ENCODE data around the gene EYS. TPM values are rescaled to one million over a fixed set of nuclear protein-coding genes. Genes with fewer than 3 reads are reported as not detected.
"Not testable (repeated sequence)": the region's sequence is repeated elsewhere in the genome, so short reads cannot be mapped to it uniquely, and the experiment has no call there.

EYS gene
- total RNA-seq, 1 experiment from 2014 or later, result not detected

- no peak for DNase-seq (ENCODE audit: low read depth in 1 of 2, low spot score in 2 of 2)
- H3K4me1 ChIP-seq (replicated peaks), result no peaks in the 10 kb centered on the region
- no peaks in the 10 kb centered on the region for H3K9me3 ChIP-seq (replicated peaks)
- no peaks in the 10 kb centered on the region for H3K36me3 ChIP-seq
- no peak overlapping the region for H3K4me3 ChIP-seq
- no peaks in the 10 kb centered on the region for H3K27me3 ChIP-seq (replicated peaks)
- H3K27ac ChIP-seq, result no peak overlapping the region
Observed at GRCh38 chr6:64050590-64050989, 1656.4 kb downstream of the EYS start.

- H3K36me3 ChIP-seq, result no peaks in the 10 kb centered on the region
- H3K9me3 ChIP-seq (replicated peaks), result no peaks in the 10 kb centered on the region
- no peak for DNase-seq (ENCODE audit: low read depth in 1 of 2, low spot score in 2 of 2)
- no peak overlapping the region for H3K4me3 ChIP-seq
- H3K4me1 ChIP-seq (replicated peaks), result no peaks in the 10 kb centered on the region
- H3K27me3 ChIP-seq (replicated peaks), result no peaks in the 10 kb centered on the region
- no peak overlapping the region for H3K27ac ChIP-seq
Observed at GRCh38 chr6:64049736-64050135, 1657.3 kb downstream of the EYS start.

GRCh38 chr6:64046746-64047208, 1660.2 kb downstream of the EYS start:
- Histone ChIP-seq H3K9me3 (replicated peaks) (no peaks in the 10 kb centered on the region), H3K27me3 (replicated peaks) (no peaks in the 10 kb centered on the region), H3K27ac (no peak overlapping the region), H3K36me3 (no peaks in the 10 kb centered on the region), H3K4me3 (no peak overlapping the region), H3K4me1 (replicated peaks) (no peaks in the 10 kb centered on the region)
- no peak for DNase-seq (ENCODE audit: low read depth in 1 of 2, low spot score in 2 of 2)

GRCh38 chr6:64041373-64041772, 1665.7 kb downstream of the EYS start:
- no peak for DNase-seq (ENCODE audit: low read depth in 1 of 2, low spot score in 2 of 2)
- Histone ChIP-seq H3K4me1 (replicated peaks) (no peaks in the 10 kb centered on the region), H3K4me3 (no peak overlapping the region), H3K27ac (no peak overlapping the region), H3K27me3 (replicated peaks) (no peaks in the 10 kb centered on the region), H3K9me3 (replicated peaks) (no peaks in the 10 kb centered on the region), H3K36me3 (no peaks in the 10 kb centered on the region)

GRCh38 chr6:64040113-64040512, 1666.9 kb downstream of the EYS start:
- Histone ChIP-seq H3K4me3 (no peak overlapping the region), H3K9me3 (replicated peaks) (no peaks in the 10 kb centered on the region), H3K27me3 (replicated peaks) (no peaks in the 10 kb centered on the region), H3K4me1 (replicated peaks) (no peaks in the 10 kb centered on the region), H3K36me3 (no peaks in the 10 kb centered on the region), H3K27ac (no peak overlapping the region)
- no peak for DNase-seq (ENCODE audit: low read depth in 1 of 2, low spot score in 2 of 2)

GRCh38 chr6:64037427-64037826, 1669.6 kb downstream of the EYS start:
- no peak for DNase-seq (ENCODE audit: low read depth in 1 of 2, low spot score in 2 of 2)
- H3K27ac ChIP-seq, result no peak overlapping the region
- H3K36me3 ChIP-seq, result no peaks in the 10 kb centered on the region
- H3K27me3 ChIP-seq (replicated peaks), result no peaks in the 10 kb centered on the region
- H3K4me3 ChIP-seq, result no peak overlapping the region
- H3K9me3 ChIP-seq (replicated peaks), result no peaks in the 10 kb centered on the region
- H3K4me1 ChIP-seq (replicated peaks), result no peaks in the 10 kb centered on the region

- DNase-seq (ENCODE audit: low read depth in 1 of 2, low spot score in 2 of 2), result no peak
- Histone ChIP-seq H3K36me3 (no peaks in the 10 kb centered on the region), H3K4me1 (replicated peaks) (no peaks in the 10 kb centered on the region), H3K27ac (no peak overlapping the region), H3K9me3 (replicated peaks) (no peaks in the 10 kb centered on the region), H3K4me3 (no peak overlapping the region), H3K27me3 (replicated peaks) (no peaks in the 10 kb centered on the region)
Observed at GRCh38 chr6:64034910-64035655, 1671.9 kb downstream of the EYS start.

- DNase-seq (ENCODE audit: low read depth in 1 of 2, low spot score in 2 of 2), result no peak
- H3K27ac ChIP-seq, result no peak overlapping the region
Observed at GRCh38 chr6:64034291-64034690, 1672.7 kb downstream of the EYS start.

GRCh38 chr6:64030950-64031618, 1675.9 kb downstream of the EYS start:
- not testable (repeated sequence) for H3K36me3 ChIP-seq; H3K9me3 ChIP-seq (replicated peaks); H3K4me1 ChIP-seq (replicated peaks); DNase-seq (ENCODE audit: low read depth in 1 of 2, low spot score in 2 of 2); H3K4me3 ChIP-seq; H3K27ac ChIP-seq; H3K27me3 ChIP-seq (replicated peaks)

More at GRCh38 chr6:64034291-64034690, 1672.7 kb downstream of the EYS start:
- no peaks in the 10 kb centered on the region for H3K4me1 ChIP-seq (replicated peaks)
- H3K9me3 ChIP-seq (replicated peaks), result no peaks in the 10 kb centered on the region
- no peaks in the 10 kb centered on the region for H3K27me3 ChIP-seq (replicated peaks)
- no peaks in the 10 kb centered on the region for H3K36me3 ChIP-seq
- H3K4me3 ChIP-seq, result no peak overlapping the region

- Histone ChIP-seq H3K27ac (no peak overlapping the region), H3K4me3 (no peak overlapping the region), H3K27me3 (replicated peaks) (no peaks in the 10 kb centered on the region), H3K36me3 (no peaks in the 10 kb centered on the region), H3K9me3 (replicated peaks) (no peaks in the 10 kb centered on the region), H3K4me1 (replicated peaks) (no peaks in the 10 kb centered on the region)
- no peak for DNase-seq (ENCODE audit: low read depth in 1 of 2, low spot score in 2 of 2)
Observed at GRCh38 chr6:64023693-64024092, 1683.3 kb downstream of the EYS start.

- no peaks in the 10 kb centered on the region for H3K36me3 ChIP-seq
- DNase-seq (ENCODE audit: low read depth in 1 of 2, low spot score in 2 of 2), result no peak
- no peak overlapping the region for H3K4me3 ChIP-seq
- H3K4me1 ChIP-seq (replicated peaks), result no peaks in the 10 kb centered on the region
- H3K27me3 ChIP-seq (replicated peaks), result no peaks in the 10 kb centered on the region
- H3K9me3 ChIP-seq (replicated peaks), result no peaks in the 10 kb centered on the region
- no peak overlapping the region for H3K27ac ChIP-seq
Observed at GRCh38 chr6:64014595-64014994, 1692.4 kb downstream of the EYS start.

GRCh38 chr6:64013011-64013410, 1694.0 kb downstream of the EYS start:
- no peak overlapping the region for H3K27ac ChIP-seq
- H3K4me1 ChIP-seq (replicated peaks), result no peaks in the 10 kb centered on the region
- H3K36me3 ChIP-seq, result no peaks in the 10 kb centered on the region
- H3K4me3 ChIP-seq, result no peak overlapping the region
- H3K27me3 ChIP-seq (replicated peaks), result no peaks in the 10 kb centered on the region
- no peaks in the 10 kb centered on the region for H3K9me3 ChIP-seq (replicated peaks)
- DNase-seq (ENCODE audit: low read depth in 1 of 2, low spot score in 2 of 2), result no peak

GRCh38 chr6:64012351-64013001, 1694.5 kb downstream of the EYS start:
- Histone ChIP-seq H3K27me3 (replicated peaks) (no peaks in the 10 kb centered on the region), H3K4me1 (replicated peaks) (no peaks in the 10 kb centered on the region), H3K4me3 (no peak overlapping the region), H3K9me3 (replicated peaks) (no peaks in the 10 kb centered on the region), H3K36me3 (no peaks in the 10 kb centered on the region), H3K27ac (no peak overlapping the region)
- no peak for DNase-seq (ENCODE audit: low read depth in 1 of 2, low spot score in 2 of 2)

- Histone ChIP-seq H3K4me3 (no peak overlapping the region), H3K27ac (no peak overlapping the region), H3K27me3 (replicated peaks) (no peaks in the 10 kb centered on the region)
Observed at GRCh38 chr6:64010666-64011065, 1696.4 kb downstream of the EYS start.

More at GRCh38 chr6:64010666-64011065, 1696.4 kb downstream of the EYS start:
- H3K9me3 ChIP-seq (replicated peaks), result no peaks in the 10 kb centered on the region
- DNase-seq (ENCODE audit: low read depth in 1 of 2, low spot score in 2 of 2), result no peak
- no peaks in the 10 kb centered on the region for H3K4me1 ChIP-seq (replicated peaks)
- no peaks in the 10 kb centered on the region for H3K36me3 ChIP-seq

All from SJSA1 (cell line).